ENCODE results near the gene PCBP2. TPM values are rescaled to one million over a fixed set of nuclear protein-coding genes. Genes with fewer than 3 reads are reported as not detected.

Gene PCBP2
- total RNA-seq, 2 experiments from 2014 or later, result 209 to 1,015 TPM

DNA sequence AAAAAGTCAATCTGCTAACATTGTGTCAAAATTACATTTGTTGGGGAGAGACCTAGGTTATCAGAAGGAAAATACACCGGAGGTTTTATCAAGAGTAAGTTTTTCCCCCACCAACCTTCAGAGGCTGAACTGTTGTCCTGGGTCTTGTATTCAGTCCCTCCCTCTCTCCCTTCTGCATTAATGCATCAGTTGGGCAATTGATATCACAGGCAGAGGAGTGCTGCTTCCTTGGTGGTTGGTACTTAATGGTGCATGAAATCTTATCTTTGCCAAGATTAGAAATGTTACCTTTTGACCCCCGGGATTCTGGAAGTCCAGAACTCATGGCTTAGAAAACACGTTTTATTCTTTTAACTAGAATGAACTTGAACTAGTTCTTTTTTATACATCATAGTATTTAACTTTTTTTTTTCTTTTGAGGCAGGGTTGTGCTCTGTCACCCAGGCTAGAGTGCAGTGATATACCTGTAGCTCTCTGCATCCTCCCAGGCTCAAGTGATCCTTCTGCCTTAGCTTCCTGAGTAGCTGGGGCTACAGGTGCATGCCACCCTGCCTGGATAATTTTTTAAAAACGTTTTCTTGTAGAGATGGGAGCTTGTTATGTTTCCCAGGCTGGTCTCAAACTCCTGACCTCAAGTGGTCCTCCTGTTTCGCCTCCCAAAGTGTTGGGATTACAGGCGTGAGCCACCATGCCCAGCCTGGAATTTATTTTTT is 4.9 kb downstream of the PCBP2 start:
- Histone ChIP-seq H3K27ac (ENCODE audit: low read depth, low read length, poor library complexity, severe bottlenecking) (no peak overlapping the region), H3K4me1 (ENCODE audit: insufficient read depth, low read length, poor library complexity, severe bottlenecking) (peaks cover 19% of the 10 kb centered on the region), H3K4me2 (ENCODE audit: low read length) (no peak overlapping the region), H3K9me3 (ENCODE audit: low read length) (no peaks in the 10 kb centered on the region), H3K9me2 (ENCODE audit: insufficient read depth, low read length) (no peaks in the 10 kb centered on the region), H3K36me3 (ENCODE audit: insufficient read depth, low read length) (peaks cover 96% of the 10 kb centered on the region), H4K20me1 (ENCODE audit: insufficient read depth, low read length) (peaks cover 55% of the 10 kb centered on the region), H3K4me3 (ENCODE audit: low read depth, low read length, poor library complexity, severe bottlenecking) (no peak overlapping the region), H2AFZ (ENCODE audit: low read length) (no peak overlapping the region), H3K79me2 (ENCODE audit: insufficient read depth, low read depth, low read length) (peaks cover 94% of the 10 kb centered on the region)
- intact Hi-C loops (cut with micrococcal nuclease; ENCODE audit: unreplicated experiment), result no loop called here
- BruUV-seq (replicated peaks), result no TSS peak
- DNase-seq (ENCODE audit: low spot score), result no peak
- TF ChIP-seq, protein P1, sequence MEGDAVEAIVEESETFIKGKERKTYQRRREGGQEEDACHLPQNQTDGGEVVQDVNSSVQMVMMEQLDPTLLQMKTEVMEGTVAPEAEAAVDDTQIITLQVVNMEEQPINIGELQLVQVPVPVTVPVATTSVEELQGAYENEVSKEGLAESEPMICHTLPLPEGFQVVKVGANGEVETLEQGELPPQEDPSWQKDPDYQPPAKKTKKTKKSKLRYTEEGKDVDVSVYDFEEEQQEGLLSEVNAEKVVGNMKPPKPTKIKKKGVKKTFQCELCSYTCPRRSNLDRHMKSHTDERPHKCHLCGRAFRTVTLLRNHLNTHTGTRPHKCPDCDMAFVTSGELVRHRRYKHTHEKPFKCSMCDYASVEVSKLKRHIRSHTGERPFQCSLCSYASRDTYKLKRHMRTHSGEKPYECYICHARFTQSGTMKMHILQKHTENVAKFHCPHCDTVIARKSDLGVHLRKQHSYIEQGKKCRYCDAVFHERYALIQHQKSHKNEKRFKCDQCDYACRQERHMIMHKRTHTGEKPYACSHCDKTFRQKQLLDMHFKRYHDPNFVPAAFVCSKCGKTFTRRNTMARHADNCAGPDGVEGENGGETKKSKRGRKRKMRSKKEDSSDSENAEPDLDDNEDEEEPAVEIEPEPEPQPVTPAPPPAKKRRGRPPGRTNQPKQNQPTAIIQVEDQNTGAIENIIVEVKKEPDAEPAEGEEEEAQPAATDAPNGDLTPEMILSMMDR (conservative IDR thresholded peaks at IDR 0.05; ENCODE audit: low read length), result no peak
- TF ChIP-seq EZH2phosphoT487 (IDR thresholded peaks at IDR 0.05; ENCODE audit: borderline replicate concordance, low read depth, low read length), result no peak
- ChIA-PET POLR2A (no interaction called here), CTCF (ENCODE audit: unreplicated experiment) (no interaction called here)

DNA sequence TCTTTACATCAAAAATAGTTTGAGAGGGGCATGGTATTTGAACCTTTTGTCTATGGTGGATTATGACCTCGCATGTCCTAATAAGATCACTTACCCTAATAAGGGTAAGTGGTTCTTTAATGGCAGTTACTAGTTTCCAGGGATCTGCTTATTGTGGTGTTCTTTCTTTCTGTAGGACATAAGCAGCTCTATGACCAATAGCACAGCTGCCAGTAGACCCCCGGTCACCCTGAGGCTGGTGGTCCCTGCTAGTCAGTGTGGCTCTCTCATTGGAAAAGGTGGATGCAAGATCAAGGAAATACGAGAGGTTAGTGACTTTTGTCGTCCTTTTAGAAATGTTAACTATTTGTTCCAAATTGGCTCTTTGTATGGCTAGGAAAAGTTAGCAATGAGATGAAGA is 7.2 kb downstream of the PCBP2 start:
- no peak overlapping the region for H3K27ac ChIP-seq (ENCODE audit: low read depth, low read length, poor library complexity, severe bottlenecking)
- H4K20me1 ChIP-seq (ENCODE audit: insufficient read depth, low read length), result peaks cover 62% of the 10 kb centered on the region
- DNase-seq (ENCODE audit: low spot score), result no peak
- POLR2A ChIA-PET, result interaction anchor here (0.9 kb wide), 1 partner anchor 14 kb away, joined by 3 read pairs; no protein-coding TSS in a partner anchor
- intact Hi-C loops (cut with micrococcal nuclease; ENCODE audit: unreplicated experiment), result no loop called here
- H3K36me3 ChIP-seq (ENCODE audit: insufficient read depth, low read length), result peaks cover 100% of the 10 kb centered on the region
- BruUV-seq (replicated peaks), result no TSS peak
- H3K4me3 ChIP-seq (ENCODE audit: low read depth, low read length, poor library complexity, severe bottlenecking), result no peak overlapping the region
- CTCF ChIA-PET (ENCODE audit: unreplicated experiment), result no interaction called here
- H3K79me2 ChIP-seq (ENCODE audit: insufficient read depth, low read depth, low read length), result peaks cover 96% of the 10 kb centered on the region
- peaks cover 9% of the 10 kb centered on the region for H3K4me1 ChIP-seq (ENCODE audit: insufficient read depth, low read length, poor library complexity, severe bottlenecking)
- TF ChIP-seq EZH2phosphoT487 (IDR thresholded peaks at IDR 0.05; ENCODE audit: borderline replicate concordance, low read depth, low read length), result no peak
- TF ChIP-seq, protein P1 (conservative IDR thresholded peaks at IDR 0.05; ENCODE audit: low read length), result no peak
- no peak overlapping the region for H3K4me2 ChIP-seq (ENCODE audit: low read length)
- H3K9me3 ChIP-seq (ENCODE audit: low read length), result no peaks in the 10 kb centered on the region
- no peak overlapping the region for H2AFZ ChIP-seq (ENCODE audit: low read length)
- H3K9me2 ChIP-seq (ENCODE audit: insufficient read depth, low read length), result no peaks in the 10 kb centered on the region

DNA sequence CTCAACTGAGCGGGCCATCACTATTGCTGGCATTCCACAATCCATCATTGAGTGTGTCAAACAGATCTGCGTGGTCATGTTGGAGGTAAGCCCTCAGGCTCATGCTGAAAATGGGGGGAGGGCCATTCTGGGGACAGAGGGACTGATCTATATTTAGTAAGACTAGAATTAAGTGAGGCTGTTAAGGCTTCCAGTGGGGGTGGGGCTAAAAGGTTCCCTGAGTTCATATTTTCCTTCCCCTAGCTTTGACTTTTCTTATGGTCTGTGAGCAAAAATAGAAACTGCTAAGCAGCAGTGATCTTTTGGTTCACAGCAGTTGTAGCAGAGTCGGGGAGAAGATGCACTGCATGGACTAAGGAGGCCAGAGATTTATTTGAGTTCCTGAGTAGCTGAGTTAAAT is 9.2 kb downstream of the PCBP2 start:
- Histone ChIP-seq H2AFZ (ENCODE audit: low read length) (no peak overlapping the region), H3K9me3 (ENCODE audit: low read length) (no peaks in the 10 kb centered on the region), H3K79me2 (ENCODE audit: insufficient read depth, low read depth, low read length) (peaks cover 82% of the 10 kb centered on the region), H4K20me1 (ENCODE audit: insufficient read depth, low read length) (peaks cover 51% of the 10 kb centered on the region), H3K4me3 (ENCODE audit: low read depth, low read length, poor library complexity, severe bottlenecking) (no peak overlapping the region), H3K4me2 (ENCODE audit: low read length) (no peak overlapping the region), H3K27ac (ENCODE audit: low read depth, low read length, poor library complexity, severe bottlenecking) (no peak overlapping the region), H3K9me2 (ENCODE audit: insufficient read depth, low read length) (no peaks in the 10 kb centered on the region), H3K36me3 (ENCODE audit: insufficient read depth, low read length) (peaks cover 100% of the 10 kb centered on the region), H3K4me1 (ENCODE audit: insufficient read depth, low read length, poor library complexity, severe bottlenecking) (peaks cover 4% of the 10 kb centered on the region)
- ChIA-PET POLR2A (interaction anchor here (1.1 to 1.8 kb wide), 2 partner anchors 14 to 15 kb away, joined by 4 to 7 read pairs; no protein-coding TSS in a partner anchor), CTCF (ENCODE audit: unreplicated experiment) (no interaction called here)
- BruUV-seq (replicated peaks), result no TSS peak
- no peak for DNase-seq (ENCODE audit: low spot score)
- TF ChIP-seq, protein P1 (conservative IDR thresholded peaks at IDR 0.05; ENCODE audit: low read length), result no peak
- no peak for TF ChIP-seq EZH2phosphoT487 (IDR thresholded peaks at IDR 0.05; ENCODE audit: borderline replicate concordance, low read depth, low read length)
- intact Hi-C loops (cut with micrococcal nuclease; ENCODE audit: unreplicated experiment), result no loop called here

Measured in OCI-LY7 (cell line).